H54 (cell line): ENCODE data around the gene CACNA1I.

Experiments
- DNase-seq: peaks from one replicate; pipeline ENCODE4 v3.0.0; 2011; ENCODE audit warnings: low spot score, mixed read lengths; ENCODE audit not compliant: insufficient read length
- FAIRE-seq: peaks from 3 replicates; lab custom pipeline; 2011; peaks lifted over from hg19 to GRCh38; lab: Jason Lieb, UNC
- POLR2A ChIP-seq: IDR thresholded peaks from 2 replicates; pipeline ENCODE4 v1.6.1; 2011; ENCODE audit warnings: low read depth, mild to moderate bottlenecking, low read length

Gene CACNA1I

DNA sequence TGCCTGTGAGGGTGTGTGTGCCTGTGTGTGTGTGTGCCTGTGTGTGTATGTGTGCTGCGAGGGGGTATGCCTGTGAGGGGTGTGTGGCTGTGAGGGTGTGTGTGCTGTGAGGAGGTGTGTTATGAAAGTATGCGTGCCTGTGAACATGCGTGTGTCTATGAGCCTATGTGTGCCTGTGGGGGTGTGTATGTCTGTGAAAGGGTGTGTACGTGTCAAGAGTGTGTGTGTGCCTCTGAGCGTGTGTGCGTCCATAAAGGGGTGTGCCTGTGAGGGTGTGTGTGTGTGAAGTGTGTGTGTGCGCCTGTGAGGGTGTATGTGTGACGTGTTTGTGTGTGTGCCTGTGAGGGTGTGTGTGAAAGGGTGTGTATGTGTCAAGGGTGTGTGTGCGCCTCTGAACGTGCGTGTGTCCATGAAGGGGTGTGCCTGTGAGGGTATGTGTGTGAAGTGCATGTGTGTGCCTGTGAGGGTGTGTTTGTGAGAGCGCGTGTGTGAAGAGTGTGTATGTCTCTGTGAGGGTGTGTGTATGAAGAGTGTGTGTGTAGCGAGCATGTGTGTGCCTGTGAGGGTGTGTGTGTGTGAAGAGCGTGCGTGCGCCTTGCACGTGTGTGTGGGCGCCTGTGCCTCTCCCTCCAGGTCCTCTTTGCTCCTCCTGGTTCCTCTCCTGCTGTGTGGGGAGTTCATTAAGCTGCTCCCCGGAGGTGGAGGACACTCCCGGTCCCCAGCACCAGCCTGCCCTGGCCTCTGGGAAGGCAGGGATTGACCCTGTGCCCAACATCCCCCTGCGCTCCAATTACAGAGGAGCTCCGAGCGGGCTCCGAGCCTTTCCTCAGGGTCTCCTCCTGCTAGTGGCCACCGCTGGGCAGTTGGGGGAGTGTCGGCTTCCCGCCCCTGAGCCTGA is 53.3 kb downstream of the CACNA1I start:
- DNase-seq (no peak), FAIRE-seq (no peak)
- TF ChIP-seq POLR2A: no peak

DNA sequence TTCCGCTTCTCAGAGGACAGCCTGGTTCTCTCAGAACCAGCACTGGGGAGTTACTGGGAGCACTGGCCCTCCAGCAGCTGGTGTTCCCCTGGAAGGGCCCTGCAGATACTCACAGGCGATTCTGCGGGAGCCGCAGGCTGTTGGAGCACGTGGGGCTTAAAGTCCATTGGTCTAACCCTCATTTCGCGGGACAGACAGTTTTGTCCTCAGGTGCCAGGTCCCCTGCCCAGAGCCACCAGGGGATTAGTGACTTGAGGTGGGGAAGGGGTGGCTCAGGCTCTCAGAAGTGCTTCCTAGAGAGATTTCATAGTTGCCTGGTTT is 53.9 kb downstream of the CACNA1I start:
- DNase-seq (no peak), FAIRE-seq (no peak)
- no peak for TF ChIP-seq POLR2A

- no peak for TF ChIP-seq POLR2A
- no peak for FAIRE-seq
- DNase-seq: no peak
Measured at GRCh38 chr22:39625569-39626537, 55.3 kb downstream of the CACNA1I start.

DNA sequence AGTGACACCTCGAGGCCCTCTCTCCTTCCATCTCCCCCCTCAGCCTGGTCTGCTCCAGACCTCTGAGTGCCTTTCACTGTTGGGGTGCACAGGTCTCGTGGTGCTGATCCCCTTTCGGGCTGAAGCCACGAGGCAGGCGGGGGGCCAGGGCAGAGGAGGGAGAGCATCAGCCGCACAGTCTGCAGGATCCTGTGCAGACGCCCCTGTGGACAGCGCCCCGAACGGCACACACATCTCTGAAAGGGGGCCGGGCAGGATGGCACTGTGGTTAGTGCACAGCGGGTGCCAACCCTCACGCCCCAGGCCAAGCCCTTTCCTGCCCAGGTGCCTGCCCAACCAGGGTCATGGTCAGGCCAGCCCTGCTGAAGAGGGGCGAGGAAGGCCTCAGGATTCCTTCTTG is 56.7 kb downstream of the CACNA1I start:
- no peak for TF ChIP-seq POLR2A
- DNase-seq (no peak), FAIRE-seq (no peak)

GRCh38 chr22:39627865-39628562 is 57.5 kb downstream of the CACNA1I start:
- no peak for TF ChIP-seq POLR2A
- no peak for DNase-seq

GRCh38 chr22:39628563-39629080 is 58.1 kb downstream of the CACNA1I start:
- FAIRE-seq (no peak), DNase-seq (no peak)
- TF ChIP-seq POLR2A: no peak

More at GRCh38 chr22:39627865-39628562, 57.5 kb downstream of the CACNA1I start:
- no peak for FAIRE-seq

- DNase-seq (no peak), FAIRE-seq (no peak)
- TF ChIP-seq POLR2A: no peak
Measured at GRCh38 chr22:39629851-39630250, 59.3 kb downstream of the CACNA1I start.

- FAIRE-seq: no peak
- TF ChIP-seq POLR2A: no peak
Measured at GRCh38 chr22:39630721-39631120, 60.2 kb downstream of the CACNA1I start.

DNA sequence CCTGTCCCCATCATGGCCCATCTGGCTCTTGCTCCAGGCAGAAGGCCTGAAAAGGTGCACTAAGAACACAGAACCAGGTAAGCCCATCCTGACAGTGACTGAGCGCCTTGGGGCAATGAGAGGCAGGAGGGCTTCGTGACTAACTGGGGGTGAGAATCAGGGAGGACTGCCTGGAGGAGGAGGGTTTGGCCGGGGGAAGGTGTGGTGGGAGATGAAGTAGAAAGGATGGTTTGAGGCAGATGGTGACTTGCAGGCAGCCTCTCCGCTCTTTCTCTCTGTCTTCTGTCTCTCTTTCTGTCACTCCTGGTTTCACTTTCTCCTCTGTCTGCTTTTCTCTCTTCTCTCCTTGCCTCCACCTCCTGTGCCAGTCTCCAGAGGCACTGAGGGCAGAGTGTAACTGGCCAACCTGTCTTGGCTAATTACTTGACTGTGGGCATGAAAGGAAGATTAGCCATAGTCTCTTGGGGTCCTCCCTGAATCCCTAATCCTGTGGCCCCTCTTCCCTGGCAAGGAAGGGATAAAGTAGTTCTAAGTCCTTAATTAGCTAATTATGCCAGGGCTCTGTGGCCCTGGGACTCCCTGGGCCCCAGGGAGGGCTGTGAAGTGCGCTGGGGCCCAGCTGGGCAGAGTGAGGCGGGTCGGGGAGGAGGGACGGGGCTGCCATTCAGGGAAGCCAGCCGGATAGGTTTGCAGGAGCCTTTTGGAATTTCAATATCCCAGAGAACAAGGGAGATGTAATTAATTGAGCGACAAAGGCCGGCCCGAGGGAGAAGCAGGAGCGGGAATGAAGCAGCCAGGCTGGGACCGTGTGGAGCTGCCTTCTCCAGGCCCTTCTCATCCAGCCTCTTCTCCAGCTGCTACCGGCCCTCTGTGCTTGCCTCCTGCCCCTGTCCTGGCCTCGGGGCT is 61.1 kb downstream of the CACNA1I start:
- FAIRE-seq (no peak), DNase-seq (no peak)
- TF ChIP-seq POLR2A: no peak

More at GRCh38 chr22:39630721-39631120, 60.2 kb downstream of the CACNA1I start:
- DNase-seq: no peak

- FAIRE-seq: peak; percentile 92
- TF ChIP-seq POLR2A: no peak
- DNase-seq: peak; percentile 84
Measured at GRCh38 chr22:39634530-39635405, 64.2 kb downstream of the CACNA1I start.

GRCh38 chr22:39635719-39636118 is 65.2 kb downstream of the CACNA1I start:
- FAIRE-seq (no peak), DNase-seq (no peak)
- TF ChIP-seq POLR2A: no peak
